ENCODE measurements around the gene OR8J1. TPM values are rescaled to one million over a fixed set of nuclear protein-coding genes. Genes with fewer than 3 reads are reported as not detected.

The OR8J1 gene
- total RNA-seq, 1 experiment from 2014 or later = not detected

Other genes with a start within 250 kb of the OR8J1 start
- gene OR8H3, start 231.9 kb upstream of the OR8J1 start, total RNA-seq (2014; rRNA removed; shearing (Covaris generic)) = not detected in 2 replicates
- not detected in 2 replicates for gene OR8J3, start 214.1 kb upstream of the OR8J1 start, total RNA-seq (2014; rRNA removed; shearing (Covaris generic))
- gene OR8K5, start 194.0 kb upstream of the OR8J1 start, total RNA-seq (2014; rRNA removed; shearing (Covaris generic)) = not detected in 2 replicates
- gene OR5J2, start 177.7 kb upstream of the OR8J1 start, total RNA-seq (2014; rRNA removed; shearing (Covaris generic)) = not detected in 2 replicates
- not detected in 2 replicates for gene OR5T2, start 120.0 kb upstream of the OR8J1 start, total RNA-seq (2014; rRNA removed; shearing (Covaris generic))
- gene OR5T3, start 102.0 kb upstream of the OR8J1 start, total RNA-seq (2014; rRNA removed; shearing (Covaris generic)) = not detected in 2 replicates
- gene OR5T1, start 80.1 kb upstream of the OR8J1 start, total RNA-seq (2014; rRNA removed; shearing (Covaris generic)) = not detected in 2 replicates
- gene OR8H1, start 62.0 kb upstream of the OR8J1 start, total RNA-seq (2014; rRNA removed; shearing (Covaris generic)) = not detected in 2 replicates
- gene OR8K3, start 39.1 kb upstream of the OR8J1 start, total RNA-seq (2014; rRNA removed; shearing (Covaris generic)) = not detected in 2 replicates
- not detected in 2 replicates for gene OR8K1, start 8.3 kb upstream of the OR8J1 start, total RNA-seq (2014; rRNA removed; shearing (Covaris generic))
- not detected in 2 replicates for gene OR8U1, start 21.3 kb downstream of the OR8J1 start, total RNA-seq (2014; rRNA removed; shearing (Covaris generic))
- gene OR5AL1, start 58.4 kb downstream of the OR8J1 start, total RNA-seq (2014; rRNA removed; shearing (Covaris generic)) = not detected in 2 replicates
- not detected in 2 replicates for gene OR5M3, start 119.1 kb downstream of the OR8J1 start, total RNA-seq (2014; rRNA removed; shearing (Covaris generic))
- not detected in 2 replicates for gene OR5M8, start 137.1 kb downstream of the OR8J1 start, total RNA-seq (2014; rRNA removed; shearing (Covaris generic))
- not detected in 2 replicates for gene OR5M11, start 189.0 kb downstream of the OR8J1 start, total RNA-seq (2014; rRNA removed; shearing (Covaris generic))
- gene OR5M10, start 223.4 kb downstream of the OR8J1 start, total RNA-seq (2014; rRNA removed; shearing (Covaris generic)) = not detected in 2 replicates

Measured in SJCRH30 (cell line).